ENCODE data around the gene ZSWIM5.

DNA sequence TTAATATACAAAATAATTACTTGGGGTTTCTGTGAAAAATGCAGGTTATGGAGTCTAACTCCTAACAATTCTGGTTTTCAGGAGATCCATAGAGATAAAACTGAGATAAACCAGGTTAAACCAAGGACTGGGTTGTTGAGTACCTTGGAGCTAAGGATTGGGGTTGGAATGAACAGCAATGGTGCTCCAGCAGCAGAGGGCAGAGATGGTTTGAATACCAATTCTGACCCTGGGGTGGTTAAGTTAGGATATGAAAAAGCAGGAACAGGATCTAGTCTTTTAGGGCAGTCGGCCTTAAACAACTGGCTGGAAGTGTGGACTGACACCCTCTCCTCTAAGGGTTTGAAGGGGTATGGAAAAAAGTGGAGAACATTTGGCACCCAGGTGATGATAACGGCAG is 141.3 kb downstream of the ZSWIM5 start:
- no peak for TF ChIP-seq CTCF (IDR thresholded peaks at IDR 0.05)
- TF ChIP-seq POLR2A (IDR thresholded peaks at IDR 0.05), result no peak
